HEK293 (cell line): ENCODE results near the gene NUBP1.

Source experiments
- AEBP2 ChIP-seq: fragments of 450-650 bp; formaldehyde crosslinking; IDR thresholded peaks from 2 replicates; pipeline ENCODE4 v1.5.1; 2016; ENCODE audit warnings: missing biosample characterization, missing genetic modification characterization, borderline replicate concordance
- CTCF ChIP-seq: fragments of 450-650 bp; formaldehyde crosslinking; IDR thresholded peaks from 2 replicates; pipeline ENCODE4 v1.5.1; 2016; ENCODE audit warnings: missing biosample characterization, missing genetic modification characterization
- HIC1 ChIP-seq: fragments of 450-650 bp; formaldehyde crosslinking; IDR thresholded peaks from 2 replicates; pipeline ENCODE4 v1.5.1; 2016; ENCODE audit warnings: missing biosample characterization, missing genetic modification characterization
- KLF17 ChIP-seq: fragments of 450-650 bp; formaldehyde crosslinking; IDR thresholded peaks from 2 replicates; pipeline ENCODE4 v1.5.1; 2016; ENCODE audit warnings: missing biosample characterization, missing genetic modification characterization
- PATZ1 ChIP-seq: fragments of 450-650 bp; formaldehyde crosslinking; IDR thresholded peaks from 2 replicates; pipeline ENCODE4 v1.5.1; 2016; ENCODE audit warnings: missing biosample characterization, missing genetic modification characterization
- PRDM10 ChIP-seq: fragments of 450-650 bp; formaldehyde crosslinking; IDR thresholded peaks from 2 replicates; pipeline ENCODE4 v1.5.1; 2016; ENCODE audit warnings: missing biosample characterization, missing genetic modification characterization
- SALL2 ChIP-seq: fragments of 450-650 bp; formaldehyde crosslinking; IDR thresholded peaks from 2 replicates; pipeline ENCODE4 v1.5.0; 2017; ENCODE audit warnings: missing biosample characterization, mild to moderate bottlenecking, missing genetic modification characterization, borderline replicate concordance
- SCRT2 ChIP-seq: fragments of 450-650 bp; formaldehyde crosslinking; IDR thresholded peaks from 2 replicates; pipeline ENCODE4 v1.5.1; 2016; ENCODE audit warnings: missing biosample characterization, missing genetic modification characterization
- SP7 ChIP-seq: fragments of 450-650 bp; formaldehyde crosslinking; IDR thresholded peaks from 2 replicates; pipeline ENCODE4 v1.5.1; 2016; ENCODE audit warnings: missing biosample characterization, missing genetic modification characterization
- ZBTB17 ChIP-seq: fragments of 450-650 bp; formaldehyde crosslinking; IDR thresholded peaks from 2 replicates; pipeline ENCODE4 v1.5.1; 2016; ENCODE audit warnings: missing biosample characterization, missing genetic modification characterization
- ZEB2 ChIP-seq: fragments of 450-650 bp; formaldehyde crosslinking; IDR thresholded peaks from 2 replicates; pipeline ENCODE4 v1.5.1; 2016; ENCODE audit warnings: missing biosample characterization, missing genetic modification characterization
- ZFHX2 ChIP-seq: fragments of 450-650 bp; formaldehyde crosslinking; conservative IDR thresholded peaks from 2 replicates; pipeline ENCODE4 v1.5.1; 2016; ENCODE audit warnings: missing biosample characterization, missing genetic modification characterization
- ZNF175 ChIP-seq: fragments of 450-650 bp; formaldehyde crosslinking; IDR thresholded peaks from 2 replicates; pipeline ENCODE4 v1.5.1; 2016; ENCODE audit warnings: missing biosample characterization, missing genetic modification characterization
- ZNF19 ChIP-seq: fragments of 450-650 bp; formaldehyde crosslinking; IDR thresholded peaks from 2 replicates; pipeline ENCODE4; 2016; ENCODE audit warnings: missing biosample characterization, missing genetic modification characterization, low read depth
- ZNF335 ChIP-seq: fragments of 450-650 bp; formaldehyde crosslinking; conservative IDR thresholded peaks from 2 replicates; pipeline ENCODE4 v1.5.1; 2016; ENCODE audit warnings: missing biosample characterization, missing genetic modification characterization
- ZNF350 ChIP-seq: fragments of 450-650 bp; formaldehyde crosslinking; IDR thresholded peaks from 2 replicates; pipeline ENCODE4 v1.5.0; 2017; ENCODE audit warnings: missing biosample characterization, mild to moderate bottlenecking, missing genetic modification characterization
- ZNF501 ChIP-seq: fragments of 450-650 bp; formaldehyde crosslinking; IDR thresholded peaks from 2 replicates; pipeline ENCODE4 v1.5.1; 2016; ENCODE audit warnings: missing biosample characterization, missing genetic modification characterization
- ZNF510 ChIP-seq: fragments of 450-650 bp; formaldehyde crosslinking; IDR thresholded peaks from 2 replicates; pipeline ENCODE4 v1.5.1; 2018; ENCODE audit warnings: mild to moderate bottlenecking, missing genetic modification characterization, missing biosample characterization; ENCODE audit not compliant: insufficient replicate concordance
- ZNF514 ChIP-seq: fragments of 450-650 bp; formaldehyde crosslinking; IDR thresholded peaks from 2 replicates; pipeline ENCODE4 v1.5.1; 2016; ENCODE audit warnings: missing biosample characterization, missing genetic modification characterization
- ZNF645 ChIP-seq: fragments of 450-650 bp; formaldehyde crosslinking; IDR thresholded peaks from 2 replicates; pipeline ENCODE4; 2016; ENCODE audit warnings: missing biosample characterization, missing genetic modification characterization
- ZNF654 ChIP-seq: fragments of 450-650 bp; formaldehyde crosslinking; IDR thresholded peaks from 2 replicates; pipeline ENCODE4 v1.5.1; 2016; ENCODE audit warnings: low read depth, missing biosample characterization, missing genetic modification characterization
- ZNF768 ChIP-seq: fragments of 450-650 bp; formaldehyde crosslinking; IDR thresholded peaks from 2 replicates; pipeline ENCODE4 v1.5.1; 2018; ENCODE audit warnings: missing biosample characterization, mild to moderate bottlenecking, missing genetic modification characterization
- ZNF777 ChIP-seq: fragments of 450-650 bp; formaldehyde crosslinking; IDR thresholded peaks from 2 replicates; pipeline ENCODE4 v1.5.1; 2017; ENCODE audit warnings: missing biosample characterization, missing genetic modification characterization, borderline replicate concordance
- ZXDB ChIP-seq: fragments of 450-650 bp; formaldehyde crosslinking; IDR thresholded peaks from 2 replicates; pipeline ENCODE4 v1.5.1; 2016; ENCODE audit warnings: missing biosample characterization, missing genetic modification characterization

The NUBP1 gene

GRCh38 chr16:10729104-10730048 is 14.3 kb upstream of the NUBP1 start (continued):
- TF ChIP-seq HIC1 (0 out of 2 replicates have a peak, but pooled peaks have one; percentile 36), SALL2 (no peak), ZNF654 (tag by site-specific recombination) (peak; percentile 9; the same call in 1 of the 2 replicates), ZNF501 (tag by site-specific recombination) (no peak), KLF17 (tag by site-specific recombination) (peak; percentile 65; the same call in 1 of the 2 replicates), ZNF335 (tag by site-specific recombination) (peak; percentile 61), AEBP2 (no peak), ZNF19 (tag by site-specific recombination) (no peak), ZEB2 (peak; percentile 31; the same call in 1 of the 2 replicates), SCRT2 (tag by site-specific recombination) (peak; percentile 76), ZNF768 (tag by site-specific recombination) (no peak), ZNF777 (tag by site-specific recombination) (no peak), ZBTB17 (peak; percentile 80), ZNF350 (tag by site-specific recombination) (no peak), ZNF645 (0 out of 2 replicates have a peak, but pooled peaks have one; percentile 13), ZXDB (tag by site-specific recombination) (0 out of 2 replicates have a peak, but pooled peaks have one; percentile 38), PATZ1 (tag by site-specific recombination) (0 out of 2 replicates have a peak, but pooled peaks have one; percentile 31), ZNF510 (tag by site-specific recombination) (no peak), CTCF (tag by site-specific recombination) (0 out of 2 replicates have a peak, but pooled peaks have one; percentile 34), ZFHX2 (tag by site-specific recombination) (peak; percentile 50), ZNF175 (tag by site-specific recombination) (no peak), ZNF514 (tag by site-specific recombination) (no peak), PRDM10 (peak; percentile 25; the same call in 1 of the 2 replicates), SP7 (peak; percentile 44)
